T-helper 1 cell (primary cell): ENCODE measurements around the gene SRP72.
A peak's percentile ranks its signal among the peaks of the same experiment; 100 is the strongest.
"Not testable (repeated sequence)": the region's sequence is repeated elsewhere in the genome, so short reads cannot be mapped to it uniquely, and the experiment has no call there.

Experiments used
- DNase-seq, 5 donors: peaks; one replicate each; pipeline ENCODE4 v3.0.0-alpha.2; 2012 to 2020
- total RNA-seq, 4 donors: gene quantifications; one replicate each; lab custom pipeline; 2026; lab: John Stamatoyannopoulos, UW

The SRP72 gene
- 80.8 to 107 (median 97.0) reads per million in 4 donors for total RNA-seq

- DNase-seq, result peak; percentile 84 to 91 (median 90)
Observed at GRCh38 chr4:56467284-56468096, at the start of gene SRP72. TSS of gene SRP72 (plus strand) at chr4:56467617. CDS start at chr4:56467636, 19 bp downstream.

DNA sequence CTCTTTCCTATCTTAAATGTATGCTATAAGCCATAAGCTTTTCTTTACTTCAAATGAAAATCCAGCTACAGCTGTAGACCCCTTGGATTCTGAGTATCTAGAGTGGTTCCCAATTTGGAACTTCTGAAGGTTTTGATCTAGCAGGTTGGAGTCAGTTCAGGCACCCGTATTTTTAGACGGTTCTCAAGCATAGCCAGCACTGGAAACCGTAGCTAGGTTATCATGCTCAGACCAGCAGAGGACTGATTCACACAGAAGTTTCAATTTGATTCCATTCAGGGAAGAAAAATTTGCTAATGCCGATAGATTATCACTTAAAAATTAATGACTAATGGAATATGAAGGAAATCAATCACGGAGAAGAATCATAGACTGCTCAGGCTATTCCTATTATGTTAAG, 43.2 kb upstream of the SRP72 start:
- no peak for DNase-seq

DNA sequence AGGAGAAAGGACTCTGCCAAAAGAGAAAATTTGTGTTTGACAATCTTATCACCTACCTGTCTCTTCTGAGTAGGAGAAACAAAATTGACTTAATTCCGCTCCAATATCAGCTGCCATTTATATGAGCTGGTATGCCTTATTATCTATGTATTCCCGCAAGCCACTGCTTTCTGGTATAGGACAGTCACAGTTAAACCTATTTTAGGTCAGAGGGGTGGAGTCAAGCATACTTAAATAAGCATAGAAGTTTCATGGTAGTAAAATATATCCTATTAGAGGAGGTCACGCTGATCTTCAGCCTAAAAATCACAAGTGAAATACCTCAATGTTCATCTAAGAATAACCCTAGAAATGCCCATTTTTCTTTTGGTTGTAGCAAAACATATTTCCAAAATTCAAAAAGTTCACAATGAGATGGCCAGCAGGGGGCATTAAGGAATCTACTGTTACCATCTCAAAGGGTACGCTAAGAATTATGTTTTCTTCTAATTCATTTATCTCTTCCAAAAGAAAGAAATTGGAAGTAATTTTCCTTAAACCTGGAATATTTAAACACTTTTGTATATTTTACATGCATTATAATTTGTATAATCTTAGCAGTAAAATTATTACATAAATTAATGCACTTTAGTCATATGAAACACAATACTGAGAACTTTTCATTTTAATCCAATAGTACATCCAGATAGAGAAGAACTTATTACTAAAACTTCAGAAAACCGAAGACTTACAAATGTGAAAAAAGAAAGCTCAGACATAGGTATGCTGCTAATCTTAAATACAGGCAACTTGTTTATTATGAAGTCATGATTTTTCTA, 42.5 kb upstream of the SRP72 start:
- peak in 4 of 5 donors; percentile 10 to 46 (median 20) for DNase-seq

- DNase-seq, result no peak
Observed at GRCh38 chr4:56425518-56425917, 41.9 kb upstream of the SRP72 start.

- DNase-seq, result no peak
Observed at GRCh38 chr4:56426273-56426672, 41.1 kb upstream of the SRP72 start.

GRCh38 chr4:56427179-56427578, 40.2 kb upstream of the SRP72 start:
- no peak for DNase-seq

GRCh38 chr4:56430203-56430602, 37.2 kb upstream of the SRP72 start:
- no peak for DNase-seq

GRCh38 chr4:56433280-56433679, 34.1 kb upstream of the SRP72 start:
- no peak for DNase-seq

GRCh38 chr4:56434599-56435139, 32.7 kb upstream of the SRP72 start:
- DNase-seq, result peak in 2 of 5 donors; percentile 17 to 40

DNA sequence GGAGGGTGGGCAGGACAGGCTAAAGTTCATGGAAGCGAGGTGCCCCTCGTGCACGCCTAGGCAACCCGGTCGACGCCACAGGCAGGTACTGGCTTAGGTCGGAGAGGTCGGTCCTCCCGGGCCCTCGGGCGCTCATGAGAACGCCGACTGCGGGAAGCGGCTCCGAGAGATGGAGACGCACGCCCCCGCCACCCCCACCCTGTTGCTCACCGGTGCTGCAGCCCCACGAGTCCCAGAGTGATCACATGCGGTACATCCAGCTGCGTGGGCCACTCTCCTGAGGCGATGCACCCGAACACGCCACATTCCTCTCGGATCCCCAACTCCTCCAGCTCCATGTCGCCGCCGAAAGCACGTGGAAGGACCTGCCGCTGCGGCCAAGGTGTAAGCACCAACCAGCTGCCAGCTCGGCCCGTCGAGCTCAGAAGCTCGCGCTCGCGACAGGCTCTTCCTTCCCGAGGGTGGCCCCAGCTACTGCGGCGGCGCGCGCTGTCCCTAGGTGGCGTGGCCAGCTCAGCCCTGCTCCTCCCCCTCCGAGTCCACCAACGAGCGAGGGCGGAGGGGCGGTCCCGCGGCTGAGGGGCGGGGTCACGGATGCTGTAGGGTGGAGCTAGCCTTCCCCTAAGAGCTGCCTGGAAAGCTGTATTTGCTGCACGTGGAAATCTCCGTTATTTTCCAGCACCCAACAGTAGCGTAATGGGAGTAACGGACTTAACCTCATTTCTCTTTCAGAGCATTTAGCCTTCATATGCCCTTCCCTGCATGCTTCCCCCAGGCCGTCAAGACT, 32.1 kb upstream of the SRP72 start, which contains the start of gene PPAT:
Gene PPAT, minus strand, starts transcription at position 476 of the 787 bp plus-strand sequence. Its CDS starts 138 bp downstream, at position 338.
- DNase-seq, result peak; percentile 97 to 99 (median 98)

GRCh38 chr4:56438766-56439165, 28.7 kb upstream of the SRP72 start:
- DNase-seq, result no peak

DNA sequence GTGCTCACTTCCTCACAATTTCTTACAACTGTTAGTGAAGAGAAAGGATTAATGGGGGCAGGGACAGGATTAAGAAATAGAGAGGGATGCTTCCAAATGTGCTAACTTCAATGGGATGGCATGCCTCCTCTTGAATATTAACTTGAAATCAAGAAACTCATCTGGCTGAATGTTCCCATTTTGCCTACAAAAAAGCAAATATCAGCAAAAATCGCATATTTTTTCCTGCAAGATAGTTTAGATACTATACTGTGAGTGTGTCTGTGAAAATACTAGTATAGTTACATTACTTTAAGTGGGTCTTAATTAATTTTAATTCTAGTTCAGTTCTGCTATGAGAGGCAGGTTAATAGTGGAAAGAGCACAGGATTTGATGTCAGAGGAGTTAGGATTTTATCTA, 26.4 kb upstream of the SRP72 start:
- DNase-seq, result no peak

GRCh38 chr4:56444719-56445118, 22.7 kb upstream of the SRP72 start:
- no peak for DNase-seq

DNA sequence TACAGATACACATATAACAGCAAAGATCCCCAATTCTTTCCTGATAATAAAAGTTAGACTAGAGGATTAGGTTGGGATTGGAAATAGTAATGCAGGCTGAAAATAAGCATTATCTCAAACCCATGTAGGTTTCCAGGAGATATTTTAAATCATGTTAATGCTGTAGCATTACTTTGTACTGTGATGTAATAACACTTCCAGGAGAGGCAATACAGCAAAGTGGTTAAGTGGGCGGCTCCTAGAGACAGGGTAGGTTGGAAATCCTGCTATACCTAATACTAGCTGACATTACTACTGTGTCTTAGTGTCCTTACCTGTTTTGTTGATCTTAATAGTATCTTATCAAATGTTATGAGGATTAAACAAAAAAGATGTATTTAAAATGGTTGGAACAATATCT, 21.7 kb upstream of the SRP72 start:
- DNase-seq, result no peak

DNA sequence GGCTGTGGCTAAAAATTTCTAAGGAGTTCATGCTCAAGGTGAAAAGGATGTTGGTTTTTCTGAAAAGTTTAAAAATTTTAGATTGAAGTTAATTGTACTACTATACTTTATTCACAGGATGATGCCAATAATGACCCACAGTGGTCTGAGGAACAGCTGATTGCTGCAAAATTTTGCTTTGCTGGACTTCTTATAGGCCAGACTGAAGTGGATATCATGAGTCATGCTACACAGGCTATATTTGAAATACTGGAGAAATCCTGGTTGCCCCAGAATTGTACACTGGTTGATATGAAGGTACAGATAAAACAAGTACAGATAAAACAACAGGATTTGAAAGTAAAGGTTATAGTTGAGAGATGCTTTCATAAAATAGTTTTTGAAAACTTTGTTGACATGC, 19.1 kb upstream of the SRP72 start:
- no peak for DNase-seq

GRCh38 chr4:56449475-56449874, 17.9 kb upstream of the SRP72 start:
- not testable (repeated sequence) for DNase-seq

DNA sequence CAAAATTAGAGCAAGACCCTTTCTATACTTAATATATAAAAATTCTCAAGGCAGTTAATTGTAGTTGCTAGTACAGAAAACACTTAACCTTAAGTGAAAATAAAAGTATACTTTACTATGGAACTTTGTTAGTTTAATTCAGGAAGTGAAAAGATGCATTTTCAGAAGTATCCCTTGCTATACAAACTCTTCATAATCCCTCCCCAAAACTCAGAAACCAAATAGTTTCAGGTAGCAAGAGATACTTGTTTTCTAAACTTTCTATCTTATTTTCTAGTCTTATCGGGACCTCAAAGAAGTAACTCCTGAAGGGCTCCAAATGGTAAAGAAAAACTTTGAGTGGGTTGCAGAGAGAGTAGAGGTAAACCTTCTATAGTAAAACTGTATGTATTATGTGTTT, 17.1 kb upstream of the SRP72 start:
- DNase-seq, result no peak

DNA sequence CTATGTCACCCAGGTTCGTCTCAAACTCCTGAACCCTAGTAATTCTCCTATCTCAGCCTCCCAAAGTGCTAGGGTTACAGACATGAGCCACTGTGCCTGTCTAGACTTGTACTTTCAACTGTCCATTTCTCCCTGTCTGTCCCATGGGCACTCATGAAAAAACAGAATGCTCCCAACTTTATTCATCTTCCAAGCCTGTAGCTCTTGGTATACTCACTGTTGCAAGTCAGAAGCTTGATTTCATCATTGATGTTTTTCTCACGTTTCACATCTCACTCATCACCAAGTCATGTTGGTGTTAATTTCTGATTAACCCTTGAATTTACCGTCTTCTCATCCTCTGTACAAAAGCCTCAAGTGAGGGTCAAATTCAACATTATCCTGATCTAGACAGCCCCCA, 7.3 kb upstream of the SRP72 start:
- DNase-seq, result no peak

DNA sequence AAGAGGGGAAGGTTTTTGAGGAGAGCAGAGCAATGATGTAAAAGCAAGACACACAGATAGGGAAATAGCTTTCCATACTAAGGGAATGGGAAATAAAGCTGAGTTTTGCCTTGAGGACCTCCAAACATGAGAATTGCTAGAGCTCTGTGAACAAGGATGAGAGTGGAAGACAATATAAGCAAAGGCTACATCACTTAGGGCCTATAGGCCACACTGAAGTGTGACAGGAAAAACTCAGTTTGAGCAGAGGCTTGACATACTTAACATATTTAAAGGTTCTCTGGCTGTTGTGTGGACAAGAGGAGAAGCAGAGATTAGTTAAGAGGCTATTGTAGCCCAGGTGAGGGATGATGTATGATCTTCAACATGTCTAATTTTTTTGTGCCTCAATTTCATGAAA, 5.3 kb upstream of the SRP72 start:
- DNase-seq, result no peak

DNA sequence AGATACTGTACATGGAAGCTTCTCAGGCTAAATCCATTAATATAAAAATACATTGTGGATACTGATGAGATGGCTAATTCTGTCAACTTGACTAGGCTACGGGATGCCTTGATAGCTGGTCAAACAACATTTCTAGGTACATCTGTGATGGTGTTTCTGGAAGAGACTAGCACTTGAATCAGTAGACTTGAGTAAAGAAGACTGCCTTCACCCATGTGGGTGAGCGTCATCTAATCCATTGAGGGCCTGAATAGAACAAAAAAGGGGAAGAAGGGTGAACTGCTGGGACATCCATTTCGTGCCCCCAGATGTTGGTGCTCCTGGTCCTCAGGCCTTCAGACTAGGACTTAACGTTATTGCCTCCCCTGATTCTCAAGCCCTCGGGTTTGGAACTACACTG, 3.7 kb upstream of the SRP72 start:
- no peak for DNase-seq

GRCh38 chr4:56464581-56464980, 2.8 kb upstream of the SRP72 start:
- DNase-seq, result no peak

GRCh38 chr4:56465599-56466295, 1.7 kb upstream of the SRP72 start:
- no peak for DNase-seq
